ENCODE measurements around the gene RAI14.

DNA sequence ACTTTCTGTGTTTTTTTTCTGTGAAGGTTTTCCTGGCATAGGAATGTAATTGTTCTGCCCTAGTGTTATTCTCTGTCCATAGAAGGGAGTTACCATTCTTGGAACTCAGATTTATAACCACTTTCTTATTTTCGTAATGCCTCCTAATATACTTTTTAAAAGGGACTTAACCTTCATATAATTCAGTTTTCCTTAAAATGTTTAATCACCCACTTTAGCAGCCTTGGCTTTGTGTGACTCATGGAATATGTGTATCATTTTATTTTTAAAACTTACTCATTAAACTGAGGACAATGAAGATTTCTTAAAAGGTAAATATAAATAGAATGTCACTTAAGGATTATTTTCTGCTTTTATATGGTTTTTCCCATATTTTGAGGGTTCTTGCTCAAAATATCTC, 50.0 kb downstream of the RAI14 start:
- TF ChIP-seq POLR2AphosphoS5 (IDR thresholded peaks at IDR 0.05; ENCODE audit: insufficient read depth, low read depth, low read length) (no peak), CTCF (IDR thresholded peaks at IDR 0.05; ENCODE audit: extremely low read depth in 1 of 2, insufficient read depth in 1 of 2, low read depth in 1 of 2, low read length in 2 of 2) (no peak), EZH2 (IDR thresholded peaks at IDR 0.05; ENCODE audit: borderline replicate concordance, low read depth, low read length, severe bottlenecking) (no peak), FOS (IDR thresholded peaks at IDR 0.05; ENCODE audit: borderline replicate concordance, insufficient read depth, low read length) (no peak), POLR2A (IDR thresholded peaks at IDR 0.05; ENCODE audit: low read depth, low read length) (no peak)

All from endothelial cell of umbilical vein (primary cell).